ENCODE data around the gene NDUFA11. TPM values are rescaled to one million over a fixed set of nuclear protein-coding genes. Genes with fewer than 3 reads are reported as not detected.
"Not testable (repeated sequence)": the region's sequence is repeated elsewhere in the genome, so short reads cannot be mapped to it uniquely, and the experiment has no call there.

Gene NDUFA11
- total RNA-seq, 2 experiments from 2014 or later, result 94.3 to 96.7 TPM

- H3K4me1 Mint-ChIP-seq (ENCODE audit: low read depth), result no peaks in the 10 kb centered on the region
- intact Hi-C loops (cut with DNase I, micrococcal nuclease), result no loop called here
- H3K4me3 ChIP-seq (ENCODE audit: low read length), result no peak overlapping the region
- ChIA-PET CTCF (interaction anchor here (0.8 kb wide), 1 partner anchor 85 kb away, joined by 3 read pairs; no protein-coding TSS in a partner anchor), POLR2A (interaction anchor here (1.7 kb wide), 1 partner anchor 15 kb away, joined by 9 read pairs; the partner anchor contains the start of genes NDUFA11 and VMAC)
- DNase-seq, result no peak
- H3K36me3 ChIP-seq (ENCODE audit: insufficient read depth, low read length), result peaks cover 3% of the 10 kb centered on the region
- peaks cover 0 to 7% of the 10 kb centered on the region in 2 experiments for H3K9me3 ChIP-seq (ENCODE audit: control insufficient read depth in 1 of 2, insufficient read depth in 1 of 2, low read length in 2 of 2)
- no peaks in the 10 kb centered on the region for H3K36me3 Mint-ChIP-seq (ENCODE audit: low read depth)
- H3K9me3 Mint-ChIP-seq, result no peaks in the 10 kb centered on the region
- H3K27me3 ChIP-seq (ENCODE audit: control insufficient read depth in 1 of 2, insufficient read depth in 2 of 2, low read length in 2 of 2), result no peaks in the 10 kb centered on the region
- H3K27ac Mint-ChIP-seq, result no peak overlapping the region
- no peak for ATAC-seq (ENCODE audit: poor library complexity)
- H3K4me1 ChIP-seq (ENCODE audit: insufficient read depth, low read length), result peaks cover 10% of the 10 kb centered on the region
- no peak for TF ChIP-seq CTCF (IDR thresholded peaks at IDR 0.05)
- H3K27me3 Mint-ChIP-seq, result peaks cover 17% of the 10 kb centered on the region
- no peak overlapping the region for H3K27ac ChIP-seq (ENCODE audit: low read depth in 1 of 2, low read length in 2 of 2)
- no peak overlapping the region for H3K4me3 Mint-ChIP-seq
These were observed 14.2 kb downstream of the NDUFA11 start for GRCh38 chr19:5889288-5889971.

GRCh38 chr19:5884065-5884811 lies 19.4 kb downstream of the NDUFA11 start:
- H3K27ac Mint-ChIP-seq; H3K9me3 ChIP-seq (ENCODE audit: control insufficient read depth in 1 of 2, insufficient read depth in 1 of 2, low read length in 2 of 2); H3K36me3 Mint-ChIP-seq (ENCODE audit: low read depth); H3K4me1 Mint-ChIP-seq (ENCODE audit: low read depth); H3K4me3 Mint-ChIP-seq; intact Hi-C loops (cut with DNase I, micrococcal nuclease); DNase-seq; H3K9me3 Mint-ChIP-seq; POLR2A ChIA-PET; H3K4me1 ChIP-seq (ENCODE audit: insufficient read depth, low read length); ATAC-seq (ENCODE audit: poor library complexity); H3K4me3 ChIP-seq (ENCODE audit: low read length); CTCF ChIA-PET; H3K27ac ChIP-seq (ENCODE audit: low read depth in 1 of 2, low read length in 2 of 2); H3K36me3 ChIP-seq (ENCODE audit: insufficient read depth, low read length): not testable (repeated sequence)
- H3K27me3 Mint-ChIP-seq, result peaks cover 16% of the 10 kb centered on the region
- peaks cover 7 to 12% of the 10 kb centered on the region in 2 experiments for H3K27me3 ChIP-seq (ENCODE audit: control insufficient read depth in 1 of 2, insufficient read depth in 2 of 2, low read length in 2 of 2)

- H3K27ac ChIP-seq (ENCODE audit: low read depth in 1 of 2, low read length in 2 of 2); H3K4me3 Mint-ChIP-seq; H3K9me3 Mint-ChIP-seq; H3K36me3 ChIP-seq (ENCODE audit: insufficient read depth, low read length); H3K4me1 Mint-ChIP-seq (ENCODE audit: low read depth); H3K4me1 ChIP-seq (ENCODE audit: insufficient read depth, low read length); H3K36me3 Mint-ChIP-seq (ENCODE audit: low read depth); DNase-seq; CTCF ChIA-PET; H3K9me3 ChIP-seq (ENCODE audit: control insufficient read depth in 1 of 2, insufficient read depth in 1 of 2, low read length in 2 of 2); H3K27ac Mint-ChIP-seq; POLR2A ChIA-PET; H3K4me3 ChIP-seq (ENCODE audit: low read length); intact Hi-C loops (cut with DNase I, micrococcal nuclease); ATAC-seq (ENCODE audit: poor library complexity): not testable (repeated sequence)
- peaks cover 15% of the 10 kb centered on the region for H3K27me3 Mint-ChIP-seq
- peaks cover 12 to 17% of the 10 kb centered on the region in 2 experiments for H3K27me3 ChIP-seq (ENCODE audit: control insufficient read depth in 1 of 2, insufficient read depth in 2 of 2, low read length in 2 of 2)
These were observed 20.3 kb downstream of the NDUFA11 start for GRCh38 chr19:5883157-5883873.

GRCh38 chr19:5882421-5882968 lies 21.1 kb downstream of the NDUFA11 start:
- Histone ChIP-seq H3K27ac (ENCODE audit: low read depth in 1 of 2, low read length in 2 of 2) (no peak overlapping the region), H3K4me3 (ENCODE audit: low read length) (no peak overlapping the region), H3K4me1 (ENCODE audit: insufficient read depth, low read length) (no peaks in the 10 kb centered on the region), H3K27me3 (ENCODE audit: control insufficient read depth in 1 of 2, insufficient read depth in 2 of 2, low read length in 2 of 2) (peaks cover 18 to 20% of the 10 kb centered on the region in 2 experiments), H3K9me3 (ENCODE audit: control insufficient read depth in 1 of 2, insufficient read depth in 1 of 2, low read length in 2 of 2) (no peaks in the 10 kb centered on the region), H3K36me3 (ENCODE audit: insufficient read depth, low read length) (no peaks in the 10 kb centered on the region)
- ATAC-seq (ENCODE audit: poor library complexity), result no peak
- no peaks in the 10 kb centered on the region for H3K4me1 Mint-ChIP-seq (ENCODE audit: low read depth)
- H3K27me3 Mint-ChIP-seq, result peaks cover 15% of the 10 kb centered on the region
- no peak overlapping the region for H3K4me3 Mint-ChIP-seq
- TF ChIP-seq CTCF (IDR thresholded peaks at IDR 0.05), result no peak
- intact Hi-C loops (cut with DNase I, micrococcal nuclease), result no loop called here
- ChIA-PET POLR2A (no interaction called here), CTCF (no interaction called here)
- no peaks in the 10 kb centered on the region for H3K9me3 Mint-ChIP-seq
- no peaks in the 10 kb centered on the region for H3K36me3 Mint-ChIP-seq (ENCODE audit: low read depth)
- DNase-seq, result no peak
- H3K27ac Mint-ChIP-seq, result no peak overlapping the region
